Retinal pigment epithelial cell (primary cell): ENCODE data around the gene SMKR1.
"Not testable (repeated sequence)": the region's sequence is repeated elsewhere in the genome, so short reads cannot be mapped to it uniquely, and the experiment has no call there.

Source experiments
- DNase-seq: peaks from one replicate; pipeline ENCODE4 v3.0.0-alpha.2; 2010; ENCODE audit warnings: low read depth
- H3K4me3 ChIP-seq: 2 replicates; pipeline ENCODE4 v1.5.1; 2011; ENCODE audit warnings: mild to moderate bottlenecking, low read length, control low read depth, moderate library complexity
- TF ChIP-seq, protein P1 (sequence below): conservative IDR thresholded peaks from 2 replicates; pipeline ENCODE4 v1.5.1; 2011; ENCODE audit warnings: low read depth, low read length, control low read depth, inconsistent platforms

SMKR1 gene

DNA sequence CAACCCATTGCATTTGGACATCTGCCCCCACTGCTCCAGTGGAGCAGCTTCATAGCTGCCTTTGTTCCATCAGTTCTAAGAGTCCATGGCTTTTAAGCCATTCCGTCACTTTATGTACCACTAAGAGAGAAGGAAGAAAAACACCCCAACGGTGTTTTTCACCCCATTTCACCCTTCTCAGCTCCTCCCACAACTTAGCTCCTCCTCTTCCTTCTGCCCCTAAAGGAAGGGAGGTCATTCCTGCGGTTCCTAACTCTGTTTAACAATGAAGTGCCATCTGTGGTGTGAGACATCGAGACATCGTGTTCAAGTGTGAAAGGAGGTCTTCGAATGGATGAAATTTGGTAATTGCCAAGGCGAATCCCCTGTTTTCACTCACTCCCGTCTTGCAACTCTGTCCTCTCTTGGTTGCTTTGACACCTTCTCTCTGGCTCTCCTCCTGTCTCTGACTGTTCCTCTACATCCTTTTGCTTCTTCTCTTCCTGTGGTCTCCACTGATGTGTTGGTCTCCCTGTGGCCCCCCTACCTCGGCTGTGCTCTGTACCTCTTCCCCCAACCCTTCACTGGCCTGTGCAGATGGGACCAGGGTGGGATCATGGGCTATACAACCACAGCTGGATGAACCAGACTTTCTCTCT is 23.0 kb downstream of the SMKR1 start:
- TF ChIP-seq, protein P1, sequence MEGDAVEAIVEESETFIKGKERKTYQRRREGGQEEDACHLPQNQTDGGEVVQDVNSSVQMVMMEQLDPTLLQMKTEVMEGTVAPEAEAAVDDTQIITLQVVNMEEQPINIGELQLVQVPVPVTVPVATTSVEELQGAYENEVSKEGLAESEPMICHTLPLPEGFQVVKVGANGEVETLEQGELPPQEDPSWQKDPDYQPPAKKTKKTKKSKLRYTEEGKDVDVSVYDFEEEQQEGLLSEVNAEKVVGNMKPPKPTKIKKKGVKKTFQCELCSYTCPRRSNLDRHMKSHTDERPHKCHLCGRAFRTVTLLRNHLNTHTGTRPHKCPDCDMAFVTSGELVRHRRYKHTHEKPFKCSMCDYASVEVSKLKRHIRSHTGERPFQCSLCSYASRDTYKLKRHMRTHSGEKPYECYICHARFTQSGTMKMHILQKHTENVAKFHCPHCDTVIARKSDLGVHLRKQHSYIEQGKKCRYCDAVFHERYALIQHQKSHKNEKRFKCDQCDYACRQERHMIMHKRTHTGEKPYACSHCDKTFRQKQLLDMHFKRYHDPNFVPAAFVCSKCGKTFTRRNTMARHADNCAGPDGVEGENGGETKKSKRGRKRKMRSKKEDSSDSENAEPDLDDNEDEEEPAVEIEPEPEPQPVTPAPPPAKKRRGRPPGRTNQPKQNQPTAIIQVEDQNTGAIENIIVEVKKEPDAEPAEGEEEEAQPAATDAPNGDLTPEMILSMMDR: no peak
- DNase-seq: no peak

DNA sequence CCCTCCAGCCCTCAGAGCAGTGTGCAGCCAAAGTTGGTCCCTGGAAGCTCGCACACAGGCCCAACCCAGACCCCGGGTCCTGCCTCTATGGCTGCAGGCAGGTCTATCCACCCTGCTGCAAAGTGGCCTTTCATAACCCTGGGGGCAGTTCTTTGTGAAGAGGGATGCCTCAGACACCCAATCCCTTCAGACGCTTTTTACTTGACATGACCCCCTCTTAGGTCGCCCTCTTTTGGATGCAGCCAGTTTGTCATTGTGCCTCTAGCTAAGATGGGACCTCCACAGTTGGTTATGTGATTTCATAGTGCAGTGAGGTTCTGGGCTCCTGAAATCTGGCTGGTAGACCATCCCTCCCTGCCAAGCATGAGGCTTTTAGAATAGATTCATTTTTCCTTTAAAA is 27.3 kb downstream of the SMKR1 start:
- no peak for DNase-seq
- TF ChIP-seq, protein P1: no peak

More for the DNA sequence above, 23.0 kb downstream of the SMKR1 start:
- no peak overlapping the region for H3K4me3 ChIP-seq

DNA sequence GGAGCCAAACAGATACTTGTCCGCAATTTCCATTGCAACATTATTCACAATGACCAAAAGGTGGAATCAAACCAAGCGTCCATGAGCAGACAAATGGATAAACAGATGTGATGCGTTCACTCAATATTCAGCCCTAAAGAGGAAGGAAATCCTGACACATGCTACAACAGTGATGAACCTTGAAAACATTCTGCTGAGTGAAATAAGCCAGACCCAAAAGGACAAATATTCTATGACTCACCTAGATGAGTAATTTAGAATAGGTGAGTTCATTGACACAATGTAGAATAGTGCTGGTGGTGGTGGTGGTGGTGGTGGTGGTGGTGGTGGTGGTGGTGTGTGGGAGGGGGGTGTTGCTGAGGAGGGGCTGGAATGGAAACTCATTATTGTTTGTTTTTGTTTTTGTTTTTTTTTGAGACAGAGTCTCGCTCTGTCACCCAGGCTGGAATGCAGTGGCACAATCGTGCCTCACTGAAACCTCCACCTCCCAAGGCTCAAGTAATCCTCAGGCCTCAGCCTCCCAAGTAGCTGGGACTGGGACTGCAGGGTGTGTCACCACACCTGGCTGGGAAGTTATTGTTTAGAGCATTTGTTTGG is 28.6 kb downstream of the SMKR1 start:
- TF ChIP-seq, protein P1: no peak
- H3K4me3 ChIP-seq: no peak overlapping the region
- no peak for DNase-seq

More for the DNA sequence above, 27.3 kb downstream of the SMKR1 start:
- no peak overlapping the region for H3K4me3 ChIP-seq

DNA sequence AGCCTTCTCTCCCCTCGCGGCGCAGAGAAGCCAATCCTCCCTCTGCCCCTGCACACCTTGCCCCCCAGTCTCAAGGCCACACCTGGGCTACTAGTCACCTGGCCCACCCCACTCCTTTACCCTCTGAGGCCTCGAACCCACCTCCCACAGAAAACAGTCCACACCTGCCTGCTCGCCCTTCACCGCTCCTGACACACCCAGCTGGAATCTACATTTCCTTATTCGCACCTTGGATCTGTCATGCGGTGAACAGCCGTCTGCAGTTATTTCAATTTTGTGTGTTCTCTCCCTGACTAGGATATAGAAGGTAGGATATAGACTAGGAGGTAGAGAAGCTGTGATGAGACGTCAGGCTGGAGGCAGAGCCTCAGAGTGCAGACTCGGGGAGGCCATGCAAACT is 29.4 kb downstream of the SMKR1 start:
- DNase-seq: no peak
- TF ChIP-seq, protein P1: no peak
- no peak overlapping the region for H3K4me3 ChIP-seq

DNA sequence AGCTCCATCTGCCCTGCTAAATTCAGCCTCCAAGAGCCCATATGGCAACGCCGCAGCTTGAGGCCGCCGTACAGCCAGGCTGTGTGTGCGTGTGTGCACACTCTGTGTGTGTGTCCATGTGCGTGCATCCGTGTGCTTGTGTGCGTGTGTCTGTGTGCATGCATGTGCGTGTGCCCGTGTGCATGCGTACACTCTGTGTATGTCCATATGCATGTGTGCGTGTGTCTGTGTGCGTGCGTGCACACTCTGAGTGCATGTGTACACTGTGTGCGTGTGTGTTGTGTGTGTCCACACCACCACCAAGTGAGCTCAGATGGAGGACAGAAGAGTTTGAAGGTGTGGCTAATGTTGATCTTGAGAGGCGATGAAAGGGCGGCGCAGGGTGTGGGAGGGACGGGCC is 30.0 kb downstream of the SMKR1 start:
- no peak for DNase-seq
- H3K4me3 ChIP-seq: no peak overlapping the region
- TF ChIP-seq, protein P1: no peak

DNA sequence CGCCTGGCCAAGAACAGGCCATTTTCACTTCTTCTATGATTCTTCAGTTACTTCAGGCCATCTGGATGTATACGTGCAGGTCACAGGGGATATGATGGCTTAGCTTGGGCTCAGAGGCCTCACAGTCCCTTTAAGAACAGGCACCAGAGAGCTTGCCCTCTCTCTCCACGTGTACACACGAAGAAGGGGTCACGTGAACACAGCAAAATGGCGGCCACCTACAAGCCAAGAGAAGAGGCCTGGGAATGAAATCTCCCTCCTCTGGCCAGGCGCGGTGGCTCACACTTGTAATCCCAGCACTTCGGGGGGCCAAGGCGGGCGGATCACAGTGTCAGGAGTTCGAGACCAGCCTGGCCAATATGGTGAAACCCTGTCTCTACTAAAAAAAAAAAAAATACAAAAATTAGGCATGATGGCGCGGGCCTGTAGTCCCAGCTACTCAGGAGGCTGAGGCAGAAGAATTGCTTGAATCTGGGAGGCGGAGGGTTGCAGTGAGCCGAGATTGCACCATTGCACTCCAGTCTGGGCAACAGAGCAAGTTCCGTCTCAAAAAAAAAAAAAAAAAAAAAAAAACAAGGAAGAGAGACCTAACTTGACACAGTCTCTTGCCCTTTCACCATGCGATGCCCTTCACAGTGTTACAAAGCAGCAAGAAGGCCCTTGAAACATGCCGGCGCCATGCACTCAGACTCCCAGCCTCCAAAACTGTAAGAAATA is 32.4 kb downstream of the SMKR1 start:
- H3K4me3 ChIP-seq, DNase-seq: not testable (repeated sequence)

DNA sequence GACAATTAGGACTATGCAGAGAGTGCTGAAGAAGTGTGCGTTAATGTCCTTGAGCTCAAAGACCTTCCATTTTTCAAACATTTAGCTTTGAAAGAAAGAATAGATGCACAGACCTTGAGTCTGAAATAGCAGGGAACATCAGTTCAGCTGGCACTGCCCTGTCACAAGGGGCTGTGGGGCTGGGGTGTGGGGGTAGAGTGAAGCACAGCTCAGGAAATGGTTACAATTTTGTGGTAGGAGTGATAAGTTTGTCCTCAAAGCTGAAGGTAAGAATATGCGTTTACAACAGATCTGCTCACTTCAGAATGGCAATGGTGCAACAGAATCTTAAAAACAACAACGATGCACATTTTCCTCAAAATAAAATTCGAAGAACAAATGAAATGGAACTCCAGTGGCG is 33.6 kb downstream of the SMKR1 start:
- DNase-seq: no peak
- TF ChIP-seq, protein P1: no peak
- no peak overlapping the region for H3K4me3 ChIP-seq
